COR-L47 (cell line): Measurements from ENCODE around the gene AK8.
"Not testable (repeated sequence)": the region's sequence is repeated elsewhere in the genome, so short reads cannot be mapped to it uniquely, and the experiment has no call there.

Experiments used
- DNase-seq: peaks from one replicate; lab custom pipeline; 2025; lab: John Stamatoyannopoulos, UW

AK8 gene

GRCh38 chr9:132742821-132743311 is 135.2 kb downstream of the AK8 start:
- DNase-seq: no peak

DNA sequence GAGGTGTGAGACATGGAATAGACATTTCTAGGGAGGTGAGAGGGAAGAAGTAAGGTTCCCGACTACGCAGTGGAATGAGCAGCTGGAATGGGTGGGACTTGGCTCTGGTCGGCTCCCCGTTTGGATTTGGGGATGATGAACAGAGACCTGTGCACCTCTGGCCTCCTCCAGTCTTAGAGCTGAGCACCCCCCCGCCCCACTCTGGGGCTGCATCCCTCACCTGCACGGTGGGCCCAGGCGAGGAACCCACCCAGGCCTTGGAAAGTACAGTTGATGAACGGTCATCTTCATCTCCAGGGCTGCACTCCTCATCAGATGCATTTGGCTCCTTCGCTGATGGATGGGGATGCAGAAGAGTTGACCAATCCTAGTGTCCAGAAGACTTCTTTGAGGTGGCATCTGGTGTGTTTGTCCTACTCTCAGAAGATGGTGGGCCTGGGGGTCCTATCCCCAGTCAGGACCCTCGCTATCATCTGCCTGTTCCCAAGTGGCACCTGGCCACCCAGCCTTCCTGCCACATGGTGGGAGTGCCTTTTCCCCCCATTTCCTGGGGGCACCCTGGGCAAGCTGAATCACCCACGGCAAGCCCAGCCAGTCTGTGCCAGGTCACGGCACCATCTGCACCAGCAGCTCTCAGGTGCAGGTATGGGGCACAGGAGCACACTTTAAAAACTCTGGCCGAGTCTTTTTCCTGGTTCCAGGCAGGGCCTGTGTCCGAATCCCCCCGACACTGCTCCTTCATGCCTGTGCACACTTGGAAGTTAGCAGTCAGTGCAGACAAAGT is 137.4 kb downstream of the AK8 start:
- no peak for DNase-seq

DNA sequence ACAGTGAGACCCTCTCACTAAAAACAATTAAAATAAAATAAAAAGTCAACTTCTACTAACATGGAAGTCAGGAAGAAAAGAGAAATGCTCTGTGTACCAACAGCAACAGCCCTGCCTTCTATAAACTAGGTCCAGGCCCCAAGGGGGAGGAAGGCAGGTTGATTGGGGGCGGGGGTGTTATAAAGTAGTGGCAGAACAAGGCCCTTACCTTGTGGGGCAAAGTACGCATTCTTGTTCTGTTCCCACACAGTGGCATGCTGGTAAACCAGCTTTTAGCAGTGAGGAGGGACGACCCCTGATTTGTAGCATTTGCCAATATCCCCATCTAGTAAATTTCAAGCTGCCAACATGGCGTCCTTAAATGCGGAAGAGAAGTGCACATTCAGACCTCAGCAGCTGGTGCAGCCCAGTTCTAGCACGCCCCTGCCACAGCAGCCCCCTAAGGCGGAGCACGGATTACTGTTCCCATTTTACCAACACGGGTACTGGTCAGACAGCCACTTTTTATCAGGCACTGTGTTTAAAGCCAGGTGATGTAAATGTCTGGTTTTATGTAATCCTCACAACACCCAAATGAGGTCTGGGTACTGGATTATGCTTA is 138.3 kb downstream of the AK8 start:
- DNase-seq: no peak

DNA sequence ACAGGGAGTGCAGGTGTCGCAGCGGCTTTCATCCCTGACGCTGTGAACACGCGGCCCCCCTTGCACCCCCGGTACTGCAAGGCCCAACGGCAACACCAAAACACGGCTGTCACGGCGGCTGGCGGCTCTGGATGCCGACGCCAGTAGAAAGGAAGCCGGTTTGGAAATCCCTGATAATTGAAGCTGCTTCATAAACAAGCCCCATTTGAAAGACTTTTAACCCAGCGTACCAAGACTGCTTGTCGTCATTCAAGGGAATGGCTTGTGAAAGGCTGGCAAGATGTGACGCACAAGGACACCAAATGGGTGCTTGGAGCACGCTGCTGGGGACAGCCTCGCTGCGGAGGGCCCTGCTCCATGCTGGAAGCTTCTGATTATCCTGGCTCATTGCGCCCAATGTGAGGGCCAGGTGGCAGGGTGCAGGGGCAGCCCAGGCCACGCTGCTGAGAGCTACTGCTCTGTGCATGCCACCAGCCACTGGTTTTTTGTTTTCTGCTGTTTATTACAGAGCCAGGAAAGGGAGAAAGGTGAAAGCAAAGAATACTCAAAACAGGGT is 144.7 kb downstream of the AK8 start:
- DNase-seq: no peak

- DNase-seq: no peak
These were observed 145.5 kb downstream of the AK8 start for GRCh38 chr9:132732326-132733259.

- no peak for DNase-seq
These were observed 146.9 kb downstream of the AK8 start for GRCh38 chr9:132731230-132731629.

DNA sequence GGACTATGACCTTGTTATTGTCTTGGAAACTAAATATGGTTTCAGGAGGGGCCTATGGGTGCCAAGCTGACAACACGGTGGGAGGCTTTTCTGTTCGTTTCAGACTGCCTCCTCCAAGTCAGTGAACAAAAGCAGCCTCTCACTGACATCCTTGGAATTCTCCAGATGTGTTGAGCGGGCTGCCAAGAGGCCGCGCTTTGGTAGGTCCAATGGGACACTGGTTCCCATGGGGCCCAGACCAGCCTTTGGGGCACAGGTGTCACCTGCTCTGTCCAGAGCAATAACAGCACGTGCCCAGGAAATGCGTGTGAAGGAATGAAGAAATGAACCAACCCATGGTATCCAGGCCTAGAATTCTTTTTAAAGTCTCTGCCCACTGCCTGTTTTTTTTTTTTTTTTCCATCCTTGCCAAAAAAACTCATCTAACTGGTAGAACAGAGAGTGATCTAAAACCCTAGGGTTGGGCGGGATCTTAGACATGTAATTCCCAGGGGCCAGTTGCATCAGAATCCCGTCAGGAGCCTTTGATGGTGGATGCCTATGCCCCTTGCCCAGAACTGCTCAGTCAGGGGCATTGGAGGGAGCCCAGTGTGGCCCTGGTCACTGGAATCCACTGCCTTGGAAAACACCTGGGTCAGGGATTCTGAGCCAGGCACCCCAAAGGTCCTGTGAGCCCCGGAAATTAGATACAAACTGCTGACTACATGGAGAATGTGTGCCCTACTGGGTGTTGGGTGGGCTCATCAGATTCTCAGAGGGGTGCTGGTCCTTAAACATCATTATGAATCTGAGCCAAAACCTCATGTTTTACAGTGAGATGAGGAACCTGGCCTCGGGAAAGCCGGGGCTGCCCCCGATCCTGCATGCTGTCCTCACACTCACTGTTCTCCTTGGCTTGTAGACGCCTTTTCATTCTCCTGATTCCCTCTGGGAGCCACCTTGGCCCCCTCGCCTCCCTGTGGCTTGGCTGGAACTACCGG is 147.7 kb downstream of the AK8 start:
- no peak for DNase-seq

- DNase-seq: no peak
These were observed 148.7 kb downstream of the AK8 start for GRCh38 chr9:132729235-132729890.

DNA sequence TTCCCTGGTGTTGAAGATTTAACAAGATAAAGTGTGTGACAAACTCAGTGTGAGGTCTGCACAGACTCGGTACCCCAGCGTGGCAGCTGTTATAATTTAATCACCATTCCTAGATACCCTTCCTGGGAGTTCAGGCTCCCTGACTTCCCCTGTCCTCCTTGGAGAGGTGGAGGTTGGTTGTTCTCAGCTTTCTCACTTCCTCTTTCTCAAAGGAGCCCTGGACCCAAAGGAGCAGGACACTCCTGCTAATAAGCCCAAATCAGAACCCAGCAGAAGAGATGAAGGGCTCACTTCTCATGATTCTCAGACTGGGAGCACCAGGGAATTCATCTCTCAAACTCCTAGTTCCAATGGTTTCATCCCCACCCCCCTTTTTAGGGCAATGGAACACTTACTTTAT is 149.6 kb downstream of the AK8 start:
- DNase-seq: no peak

- DNase-seq: no peak
These were observed 150.0 kb downstream of the AK8 start for GRCh38 chr9:132728071-132728470.

DNA sequence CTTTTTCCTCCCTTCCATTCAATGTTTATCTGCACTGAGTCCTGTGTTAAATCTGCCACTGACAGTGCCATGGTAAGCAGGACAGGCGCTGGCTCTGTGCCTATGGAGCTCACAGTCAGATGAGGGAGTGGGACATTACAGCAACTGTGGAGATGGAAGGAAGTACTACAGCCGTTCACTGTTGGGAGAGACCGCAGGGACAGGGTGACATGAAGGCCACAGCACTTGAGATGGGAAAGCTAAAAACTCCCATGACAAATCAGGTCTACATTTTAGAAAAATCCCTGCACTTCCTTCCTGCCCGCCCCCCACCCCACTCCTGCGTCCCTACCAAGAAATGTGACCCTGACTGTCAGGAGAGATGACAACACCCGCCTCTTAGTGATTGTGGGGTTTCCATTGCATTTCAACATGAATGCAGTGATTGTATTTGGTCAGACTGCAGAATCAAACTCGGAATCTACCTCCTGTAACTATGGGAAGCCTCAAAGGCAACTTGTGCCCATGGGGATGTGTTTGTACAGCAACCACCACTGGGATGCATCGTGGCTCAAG is 151.4 kb downstream of the AK8 start:
- DNase-seq: no peak

- DNase-seq: no peak
These were observed 152.8 kb downstream of the AK8 start for GRCh38 chr9:132725306-132725705.

DNA sequence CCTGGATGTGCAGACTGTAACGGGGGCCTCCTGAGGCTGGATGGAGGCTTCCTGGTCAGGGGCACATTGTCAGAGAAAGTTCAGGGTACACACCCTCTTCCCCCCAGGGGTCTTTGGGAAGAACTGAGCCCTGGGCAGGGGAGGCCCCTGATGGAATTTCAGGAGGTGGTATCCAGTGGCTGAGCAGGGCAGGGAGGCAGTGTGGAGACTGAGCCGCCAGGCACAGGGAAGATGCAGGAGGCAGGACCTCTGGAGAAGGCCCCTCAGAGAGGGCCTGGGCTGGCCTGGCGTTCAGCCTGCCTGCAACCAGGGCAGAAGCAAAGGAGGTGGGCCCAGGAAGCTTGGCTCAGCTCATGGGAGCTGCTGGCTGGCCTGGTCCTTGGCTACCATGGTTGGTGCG is 154.3 kb downstream of the AK8 start:
- DNase-seq: no peak

DNA sequence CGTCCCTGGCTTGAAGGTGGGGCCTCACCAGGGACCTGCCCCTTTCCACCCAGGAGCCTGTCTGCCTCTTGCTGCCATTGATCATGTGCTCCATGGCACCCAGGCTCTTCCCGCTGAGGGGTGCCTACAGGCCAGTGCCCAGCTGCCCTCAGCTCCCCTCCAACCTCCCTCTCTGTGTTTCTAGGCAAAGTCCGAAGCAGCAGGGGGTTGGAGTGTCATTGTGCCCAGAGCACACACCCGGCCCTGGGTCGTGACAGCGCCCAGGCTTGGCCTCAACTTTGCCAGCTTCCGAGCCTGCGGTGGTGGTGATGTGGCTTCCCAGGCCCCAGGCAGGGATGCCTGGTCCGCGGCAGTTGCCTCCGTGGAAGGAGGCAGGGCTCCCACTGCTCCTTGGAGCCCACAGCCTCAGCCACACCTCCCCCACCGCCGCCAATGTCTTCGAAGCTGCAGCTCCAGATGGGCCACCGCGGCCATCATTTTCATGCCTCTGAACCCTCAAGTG is 155.5 kb downstream of the AK8 start:
- no peak for DNase-seq

GRCh38 chr9:132721661-132722060 is 156.4 kb downstream of the AK8 start:
- no peak for DNase-seq

- not testable (repeated sequence) for DNase-seq
These were observed 159.6 kb downstream of the AK8 start for GRCh38 chr9:132718381-132718928.

GRCh38 chr9:132717326-132717945 is 160.6 kb downstream of the AK8 start:
- DNase-seq: no peak

GRCh38 chr9:132716007-132716406 is 162.1 kb downstream of the AK8 start:
- DNase-seq: no peak

DNA sequence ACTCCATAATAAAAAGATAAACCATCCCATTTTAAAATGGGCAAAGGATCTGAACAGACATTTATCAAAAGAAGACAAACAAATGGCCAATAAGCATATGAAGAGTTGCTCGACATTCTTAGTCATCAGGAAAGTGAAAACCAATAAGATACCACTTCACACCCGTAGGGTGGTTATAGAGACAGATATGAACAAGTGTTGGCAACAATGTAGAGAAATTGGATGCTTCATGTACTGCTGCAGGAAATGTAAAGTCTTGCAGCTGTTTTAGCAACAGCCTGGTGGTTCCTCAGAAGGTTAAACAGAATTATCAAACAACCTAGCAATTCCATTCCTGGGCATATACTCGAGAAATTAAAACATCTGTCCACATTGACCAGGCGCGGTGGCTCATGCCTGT is 165.3 kb downstream of the AK8 start:
- no peak for DNase-seq
